ENCODE measurements around the gene PCDH18.
"Not testable (repeated sequence)": the region's sequence is repeated elsewhere in the genome, so short reads cannot be mapped to it uniquely, and the experiment has no call there.

The PCDH18 gene

GRCh38 chr4:137531986-137532868 lies at the start of gene PCDH18:
TSS of gene PCDH18 (minus strand) at chr4:137532494. CDS start at chr4:137532088, 406 bp downstream.
- DNase-seq (ENCODE audit: low spot score) = peak; percentile 29

DNA sequence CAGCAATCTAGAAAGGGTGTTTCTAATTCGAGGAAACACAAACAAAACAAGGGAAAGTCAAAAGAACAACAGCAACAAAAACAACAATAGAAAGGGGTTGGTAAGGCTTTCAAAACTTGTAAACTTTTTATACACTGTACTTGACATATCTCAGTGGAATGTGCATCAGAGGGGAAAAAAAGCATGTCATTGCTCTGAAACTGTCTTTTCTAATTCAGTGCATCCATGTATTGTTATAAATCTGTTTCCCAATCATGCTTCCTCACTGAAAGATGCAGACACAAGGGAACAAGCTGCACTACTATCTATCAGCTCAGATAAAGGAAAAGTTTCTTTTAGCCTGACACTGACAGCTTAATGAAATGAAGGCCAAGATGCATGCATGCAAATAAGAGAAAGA lies 44.2 kb upstream of the PCDH18 start:
- DNase-seq (ENCODE audit: low spot score) = no peak

DNA sequence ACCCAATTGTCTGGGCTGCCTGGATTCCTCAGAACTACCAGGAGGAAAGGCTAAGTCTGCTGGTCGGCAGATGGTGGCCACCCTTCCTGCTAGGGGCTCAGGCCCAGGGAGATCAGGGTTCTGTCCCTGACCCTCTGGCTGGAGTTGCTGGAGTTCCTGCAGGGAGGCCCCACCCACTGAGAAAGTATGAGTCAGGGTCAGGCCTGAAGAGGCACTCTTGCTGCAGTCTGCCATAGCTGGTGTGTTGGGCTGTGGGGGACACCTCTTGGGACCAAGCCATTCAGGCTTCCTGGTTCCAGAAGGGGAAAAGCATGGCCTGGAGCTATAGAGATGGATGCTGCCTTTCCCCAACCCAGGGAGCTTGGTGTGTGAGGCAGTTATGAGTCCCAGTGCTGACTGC lies 40.4 kb upstream of the PCDH18 start:
- no peak for DNase-seq (ENCODE audit: low spot score)

GRCh38 chr4:137572163-137572562 lies 39.9 kb upstream of the PCDH18 start:
- DNase-seq (ENCODE audit: low spot score) = no peak

GRCh38 chr4:137559801-137560200 lies 27.5 kb upstream of the PCDH18 start:
- DNase-seq (ENCODE audit: low spot score) = no peak

DNA sequence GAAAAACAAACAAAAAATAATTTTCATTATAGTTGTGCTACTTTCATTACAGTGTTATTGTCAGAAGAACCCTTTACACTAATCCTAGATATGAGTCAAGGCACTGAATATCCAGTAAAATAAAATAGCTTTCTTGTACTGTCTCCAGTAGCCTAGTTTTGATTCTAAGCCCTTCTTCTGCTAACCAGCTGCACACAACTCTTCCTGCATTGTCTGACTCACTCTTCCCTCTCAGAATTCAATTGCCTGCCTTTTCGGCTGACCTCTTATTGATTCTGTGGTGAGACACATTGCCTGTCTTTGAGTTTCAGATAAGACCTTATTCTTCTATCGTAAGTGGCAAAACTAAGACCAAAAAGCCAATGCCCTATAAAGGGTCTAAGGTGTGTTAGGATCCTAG lies 26.7 kb upstream of the PCDH18 start:
- DNase-seq (ENCODE audit: low spot score) = no peak

DNA sequence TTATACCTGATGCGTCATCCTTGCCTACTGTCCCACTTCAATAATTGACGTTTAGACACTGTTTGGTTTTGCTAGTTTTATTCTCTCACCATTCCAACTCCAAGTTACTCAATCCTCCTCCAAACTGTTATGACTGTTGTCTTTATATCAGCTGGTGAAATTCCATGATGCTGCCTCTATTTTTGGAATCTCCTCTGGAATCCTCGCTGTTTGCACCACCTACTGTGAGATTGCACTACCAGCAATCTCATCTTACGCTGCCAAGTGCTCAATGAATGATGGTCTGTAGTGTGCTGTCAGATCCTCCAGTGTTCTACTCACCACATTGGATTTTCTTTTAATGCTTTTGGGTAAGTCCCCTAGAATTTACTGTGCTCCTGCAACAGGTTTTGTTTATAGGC lies 13.2 kb upstream of the PCDH18 start:
- DNase-seq (ENCODE audit: low spot score) = no peak

DNA sequence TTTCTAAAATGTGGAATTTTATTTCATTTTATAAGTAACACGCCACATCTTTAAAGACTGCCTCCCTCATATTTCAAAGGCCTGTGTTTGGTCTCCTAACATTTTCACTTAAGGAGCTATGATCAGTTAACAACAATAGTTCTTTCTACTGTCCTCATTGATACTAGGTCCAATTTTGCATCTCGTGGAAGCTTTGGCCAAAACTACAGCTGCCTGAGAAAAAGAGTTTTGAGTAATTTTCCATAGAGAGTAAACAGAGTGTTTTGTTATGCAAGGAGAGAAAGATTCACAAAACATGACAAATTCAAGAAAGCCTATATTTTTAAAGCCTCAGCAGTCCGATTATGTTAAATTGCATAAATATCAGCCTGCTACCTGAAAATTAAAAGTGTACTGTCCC lies 11.4 kb upstream of the PCDH18 start:
- DNase-seq (ENCODE audit: low spot score) = no peak

DNA sequence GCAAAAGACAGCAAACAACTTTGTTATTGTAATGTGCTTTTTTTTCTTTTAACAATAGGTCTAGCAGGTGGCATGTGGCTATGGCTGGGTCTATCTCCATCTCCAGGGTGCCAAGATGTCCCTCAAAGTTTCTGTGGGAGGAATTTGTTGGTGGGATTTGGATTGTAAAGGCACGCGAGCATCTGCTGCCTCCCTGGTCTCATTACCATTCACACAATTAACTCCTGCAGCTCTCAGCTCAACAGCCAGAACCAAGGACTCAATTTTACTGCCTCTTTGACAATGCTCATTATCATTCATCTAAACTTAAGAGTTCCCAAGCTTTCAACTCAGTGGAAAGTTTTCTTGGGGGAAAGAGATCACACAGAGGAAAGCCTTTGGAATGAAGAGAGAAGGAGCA lies 10.9 kb upstream of the PCDH18 start:
- DNase-seq (ENCODE audit: low spot score) = no peak

- DNase-seq (ENCODE audit: low spot score) = no peak
Measured at GRCh38 chr4:137541876-137542646, 9.8 kb upstream of the PCDH18 start.

DNA sequence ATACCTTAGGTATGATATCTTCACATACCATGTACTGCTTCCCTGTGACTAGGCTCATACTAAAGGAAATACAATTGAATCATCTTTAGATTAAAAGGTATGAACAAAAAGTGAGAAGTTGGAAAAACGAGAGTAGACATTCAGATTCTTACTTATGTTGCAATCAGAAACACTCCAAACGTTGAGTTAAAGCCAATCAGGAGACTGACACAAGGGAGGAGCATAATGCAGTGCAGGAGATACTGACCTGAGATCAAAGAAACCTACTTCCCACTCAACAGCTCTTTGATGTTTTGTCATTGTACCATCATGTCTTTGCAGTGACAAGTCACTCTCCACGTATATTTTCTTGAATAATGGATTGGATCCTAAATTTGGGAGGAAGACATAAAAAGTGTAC lies 8.9 kb upstream of the PCDH18 start:
- no peak for DNase-seq (ENCODE audit: low spot score)

- no peak for DNase-seq (ENCODE audit: low spot score)
Measured at GRCh38 chr4:137540356-137540755, 8.1 kb upstream of the PCDH18 start.

DNA sequence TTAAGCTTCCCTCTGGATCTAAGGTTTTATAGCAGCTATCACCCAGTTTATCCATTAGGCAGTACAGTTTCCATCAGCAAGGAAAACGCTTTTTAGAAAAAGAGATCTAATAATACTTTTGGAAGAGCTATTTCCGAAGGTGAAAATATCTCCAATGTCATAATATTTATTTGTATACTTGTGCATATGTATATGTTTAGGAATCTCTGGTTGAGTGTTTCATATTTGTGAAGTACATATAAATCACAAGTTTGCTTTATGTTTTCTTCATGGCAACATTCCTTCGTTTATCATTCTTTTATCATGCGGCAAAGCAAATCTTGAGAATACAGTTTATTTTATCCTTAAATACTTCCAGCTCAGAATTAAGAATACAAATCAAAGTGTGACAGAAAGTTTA lies 6.2 kb upstream of the PCDH18 start:
- no peak for DNase-seq (ENCODE audit: low spot score)

- not testable (repeated sequence) for DNase-seq (ENCODE audit: low spot score)
Measured at GRCh38 chr4:137537807-137538206, 5.5 kb upstream of the PCDH18 start.

DNA sequence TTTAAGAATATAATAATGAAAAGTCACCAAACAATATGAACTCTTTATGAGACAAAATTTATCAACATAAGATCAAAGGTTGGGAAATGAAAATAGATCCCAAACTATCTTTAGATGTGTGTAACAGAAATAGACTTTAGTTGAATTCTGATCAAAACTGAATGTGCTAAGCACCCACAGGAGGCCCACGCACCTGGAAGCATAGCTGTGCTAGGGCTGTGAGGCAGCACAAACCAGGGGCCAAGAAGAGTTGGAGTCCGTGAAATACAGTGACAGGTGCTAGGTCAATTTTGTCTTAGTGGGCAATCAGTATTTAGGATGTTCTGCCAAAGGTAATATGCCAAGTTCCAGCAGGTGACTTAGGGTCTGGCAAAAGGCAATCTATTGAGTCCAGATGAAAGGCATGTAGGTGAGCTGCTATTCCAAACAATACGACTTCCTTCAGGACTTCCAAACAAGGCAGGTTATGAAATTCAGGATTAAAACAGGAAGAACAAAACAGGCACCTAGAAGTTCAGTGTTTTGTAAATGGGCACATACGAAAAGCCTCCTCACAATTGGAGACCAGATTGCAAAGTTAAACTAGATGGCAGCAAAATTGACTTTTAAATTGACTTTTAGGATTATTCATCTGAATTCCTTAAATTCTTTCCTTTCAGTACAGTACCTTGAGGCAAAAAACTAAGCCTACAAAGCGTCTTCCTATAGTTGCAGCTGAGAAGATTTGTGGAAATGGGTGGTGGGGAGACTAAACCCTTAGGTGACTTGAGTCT lies 4.7 kb upstream of the PCDH18 start:
- DNase-seq (ENCODE audit: low spot score) = no peak

DNA sequence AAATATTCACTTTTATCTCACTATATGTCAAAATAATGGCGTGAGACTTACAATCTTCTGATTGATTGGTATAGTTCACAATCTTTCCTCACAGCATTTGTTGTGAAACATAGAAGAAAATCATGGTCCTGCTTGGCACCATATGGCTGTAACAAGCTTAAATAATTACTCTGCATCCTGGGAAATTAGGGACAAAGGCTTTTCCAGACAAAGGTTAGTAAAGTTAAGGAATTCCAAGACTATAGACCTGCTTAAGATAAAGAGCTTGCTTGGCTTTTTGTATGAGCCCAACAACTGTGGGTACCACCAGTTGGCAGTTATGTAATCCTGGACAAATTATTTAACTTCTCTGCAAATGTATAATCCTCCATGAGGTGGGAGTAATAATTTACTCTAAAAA lies 3.4 kb upstream of the PCDH18 start:
- DNase-seq (ENCODE audit: low spot score) = no peak

- DNase-seq (ENCODE audit: low spot score) = no peak
Measured at GRCh38 chr4:137534516-137534915, 2.2 kb upstream of the PCDH18 start.

- no peak for DNase-seq (ENCODE audit: low spot score)
Measured at GRCh38 chr4:137533855-137534254, 1.6 kb upstream of the PCDH18 start.

DNA sequence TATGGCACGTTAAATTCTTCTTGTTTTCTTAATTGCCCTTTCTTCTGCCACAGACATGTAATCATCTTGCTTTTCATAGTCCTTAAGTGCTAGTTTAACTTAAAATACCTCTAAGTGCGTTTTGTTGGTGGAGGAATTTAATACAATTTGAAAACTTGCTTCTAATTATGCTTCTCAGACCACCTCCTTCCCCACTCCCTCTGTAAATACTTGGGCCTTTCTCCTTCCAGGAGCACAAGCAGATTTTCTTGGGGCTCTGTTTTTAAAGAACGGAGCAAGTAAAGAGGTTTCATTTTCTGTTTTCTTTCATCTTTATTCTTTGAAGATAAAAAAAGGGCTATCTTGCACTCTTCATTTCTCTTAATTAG lies 559 bp upstream of the PCDH18 start:
- DNase-seq (ENCODE audit: low spot score) = no peak

DNA sequence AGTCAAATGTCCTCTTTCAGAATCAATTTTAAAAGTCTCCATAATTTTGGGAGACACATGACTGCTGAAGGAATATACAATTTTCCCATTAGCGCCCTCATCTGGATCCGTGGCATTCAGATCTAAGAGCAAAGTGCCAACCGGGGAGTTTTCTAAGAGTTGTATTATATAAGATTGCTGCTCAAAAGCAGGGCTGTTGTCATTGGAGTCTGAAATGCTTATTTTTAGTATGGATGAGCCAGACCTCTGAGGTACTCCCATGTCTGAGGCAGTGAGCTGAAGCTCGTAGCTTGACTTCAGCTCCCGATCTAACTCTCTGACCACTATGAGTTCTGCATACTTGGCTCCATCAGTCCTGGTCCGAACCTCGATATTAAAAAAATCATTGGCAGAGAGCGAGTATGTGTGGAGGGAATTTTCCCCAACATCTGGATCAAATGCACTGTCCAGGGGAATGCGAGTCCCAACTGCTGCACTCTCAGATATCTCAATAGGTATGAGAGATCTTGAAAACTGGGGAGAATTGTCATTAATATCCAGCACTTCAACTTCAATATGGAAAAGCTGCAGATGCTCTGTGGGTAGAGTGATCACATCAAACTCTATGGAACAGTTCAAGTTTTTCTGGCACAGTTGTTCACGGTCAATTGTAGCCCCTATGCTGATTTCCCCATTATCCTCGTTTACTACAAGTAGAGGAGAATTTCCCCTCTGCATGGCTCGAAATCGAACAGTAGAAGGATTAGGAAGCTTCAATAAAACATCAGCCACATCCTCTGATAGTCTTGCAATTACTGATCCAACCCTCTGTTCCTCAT lies 917 bp downstream of the PCDH18 start:
- DNase-seq (ENCODE audit: low spot score) = no peak

DNA sequence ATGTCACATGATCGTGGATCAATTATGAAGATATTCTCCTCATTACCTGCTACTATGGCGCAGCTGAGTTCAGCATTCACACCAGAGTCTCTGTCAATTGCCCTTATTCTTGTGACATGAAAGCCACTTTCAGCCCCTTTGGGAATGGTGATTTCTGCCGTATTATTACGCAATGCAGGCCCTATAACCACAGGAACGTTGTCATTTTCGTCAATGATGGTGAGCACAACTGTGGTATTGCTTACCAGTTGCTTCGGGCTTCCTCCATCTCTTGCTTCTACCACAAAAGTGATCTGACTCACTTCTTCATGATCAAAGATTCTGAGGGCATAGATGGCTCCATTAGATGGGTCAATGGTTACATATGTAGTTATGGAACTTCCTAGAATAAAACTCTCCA lies 2.1 kb downstream of the PCDH18 start:
- DNase-seq (ENCODE audit: low spot score) = no peak

DNA sequence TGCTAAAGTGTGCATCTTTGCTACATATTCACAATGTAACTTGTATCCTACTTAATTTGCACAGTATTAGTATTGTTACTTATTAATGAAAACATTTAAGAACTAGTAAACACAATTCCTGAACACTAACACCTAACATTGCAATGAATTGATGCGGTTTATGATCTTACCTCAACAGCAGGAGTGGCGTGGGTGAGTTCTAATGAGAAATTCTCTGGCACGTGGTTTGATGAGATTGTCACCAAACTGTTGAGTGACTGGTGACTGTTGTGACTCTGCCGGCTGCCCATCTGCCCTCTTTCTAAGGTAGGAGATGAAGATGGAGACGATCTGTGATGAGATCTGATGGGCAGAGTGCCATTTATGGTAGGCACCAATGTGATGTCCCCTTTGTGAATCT lies 2.9 kb downstream of the PCDH18 start:
- no peak for DNase-seq (ENCODE audit: low spot score)
